NCI-H524 treated with DMSO at 0.1 percent for 48 hours (cell line): ENCODE results near the gene NTM.
A peak's percentile ranks its signal among the peaks of the same experiment; 100 is the strongest.
"Not testable (repeated sequence)": the region's sequence is repeated elsewhere in the genome, so short reads cannot be mapped to it uniquely, and the experiment has no call there.

ENCODE experiments used
- DNase-seq: peaks from one replicate; lab custom pipeline; 2025; lab: John Stamatoyannopoulos, UW

The NTM gene

GRCh38 chr11:131370090-131370751 is at the start of gene NTM:
TSS of gene NTM (plus strand) at chr11:131370615.
- peak; percentile 52 for DNase-seq

DNA sequence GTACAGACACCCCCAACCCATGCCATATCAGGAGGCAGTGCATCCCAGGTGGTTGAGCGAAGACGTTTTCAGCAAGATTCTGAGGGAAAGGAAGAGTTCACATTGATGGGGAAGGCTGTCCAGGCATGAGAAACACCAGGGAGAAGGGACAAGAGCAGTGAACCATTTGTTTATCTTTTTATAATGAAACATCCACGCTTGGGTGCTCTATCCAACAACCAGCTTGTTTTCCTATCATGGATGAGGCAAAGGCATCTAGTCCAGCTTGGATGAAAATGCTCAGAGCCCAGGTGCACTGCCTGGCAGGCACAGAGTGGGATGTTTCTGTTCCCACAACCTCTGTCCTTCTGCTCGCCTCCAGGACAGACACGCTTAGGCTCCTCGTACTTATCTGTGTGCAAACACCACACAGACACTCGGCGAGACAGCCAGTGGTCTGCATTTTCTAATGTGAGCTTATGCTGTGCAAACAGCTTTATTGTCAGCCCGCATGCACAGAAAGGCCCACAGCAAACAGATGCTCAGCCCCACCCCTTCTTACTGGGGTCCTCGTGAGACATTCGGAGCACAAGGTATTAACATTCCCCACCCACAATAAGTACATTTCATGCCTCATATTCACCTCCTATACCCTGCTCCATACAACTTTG is 45.4 kb upstream of the NTM start:
- DNase-seq: no peak

DNA sequence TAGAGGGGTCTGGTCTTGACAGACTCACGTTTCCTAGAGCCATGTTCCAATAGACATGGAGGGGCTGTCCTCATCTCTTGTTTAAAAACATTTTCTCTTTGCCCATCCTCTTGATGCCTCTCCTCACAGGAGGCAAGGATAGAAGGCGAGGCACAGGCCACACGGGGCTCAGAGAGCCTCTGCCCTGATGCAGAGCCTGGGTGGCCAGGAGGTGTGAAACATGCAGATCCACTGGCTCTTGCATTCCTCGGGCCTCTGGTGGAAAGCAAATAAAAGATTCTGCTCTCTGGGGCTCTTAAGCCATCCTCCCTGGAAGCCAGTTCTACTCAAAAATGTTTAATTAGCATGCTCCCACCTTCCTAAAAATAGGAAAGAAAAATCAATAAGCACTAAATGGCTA is 43.6 kb upstream of the NTM start:
- DNase-seq: no peak

DNA sequence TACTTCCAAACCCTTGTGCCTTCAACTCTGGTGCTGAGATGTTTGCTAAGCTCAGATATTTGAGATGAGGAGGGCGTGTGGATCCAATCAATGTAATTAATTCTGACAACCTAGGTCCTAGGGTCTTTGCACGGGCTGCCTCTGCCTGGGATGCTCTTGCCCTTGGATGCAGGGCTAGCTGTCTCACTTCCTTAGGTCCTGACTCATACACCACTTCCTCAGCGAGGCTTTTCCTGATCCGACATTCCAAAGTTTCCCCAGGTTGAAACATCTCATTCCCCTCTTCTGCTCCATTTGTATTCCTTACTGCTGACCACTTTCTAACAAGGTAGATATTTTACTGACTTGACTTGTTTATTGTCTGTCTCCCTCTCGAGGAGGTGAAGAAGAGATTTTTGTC is 43.0 kb upstream of the NTM start:
- DNase-seq: no peak

- DNase-seq: no peak
Observed at GRCh38 chr11:131328843-131329242, 41.6 kb upstream of the NTM start.

DNA sequence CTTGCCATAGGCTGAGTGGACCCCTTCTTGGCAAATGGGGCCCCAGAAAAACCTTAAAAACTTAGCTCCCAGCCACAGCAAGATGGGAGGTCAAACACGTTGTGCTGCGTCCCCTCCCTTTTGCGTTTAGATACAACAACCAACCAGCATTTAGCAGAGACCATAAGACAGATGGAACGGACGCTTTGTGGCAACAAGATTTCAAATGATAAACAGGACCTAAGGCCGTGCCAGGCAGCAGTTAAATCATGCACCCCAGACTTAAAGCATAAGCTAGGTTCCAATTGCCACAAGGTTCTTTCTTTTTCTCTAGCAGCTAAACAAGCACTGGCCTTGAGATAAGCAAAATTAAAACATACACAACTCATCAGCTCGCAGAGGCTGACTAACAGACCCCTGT is 39.4 kb upstream of the NTM start:
- DNase-seq: no peak

- DNase-seq: no peak
Observed at GRCh38 chr11:131331546-131331945, 38.9 kb upstream of the NTM start.

DNA sequence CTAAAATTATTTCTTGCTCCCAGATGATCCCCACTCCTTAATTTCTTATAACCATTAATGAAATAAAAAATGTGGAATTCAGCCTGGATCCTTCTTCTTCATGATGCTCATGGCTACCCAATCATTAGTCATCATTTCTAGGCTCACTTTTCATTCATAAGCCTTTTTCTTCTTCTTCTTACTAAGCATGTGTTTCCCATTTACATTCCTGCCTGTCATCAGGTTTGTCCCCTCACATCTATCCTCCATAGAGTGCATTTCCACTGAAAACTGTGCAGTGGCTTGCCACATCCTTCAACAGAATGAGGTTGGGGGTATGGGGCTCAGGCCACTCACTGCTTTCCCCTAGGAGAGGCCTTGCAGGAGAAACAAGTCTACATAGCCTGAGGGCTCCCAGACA is 35.8 kb upstream of the NTM start:
- DNase-seq: no peak

GRCh38 chr11:131341900-131342299 is 28.5 kb upstream of the NTM start:
- DNase-seq: not testable (repeated sequence)

GRCh38 chr11:131342442-131342841 is 28.0 kb upstream of the NTM start:
- DNase-seq: not testable (repeated sequence)

DNA sequence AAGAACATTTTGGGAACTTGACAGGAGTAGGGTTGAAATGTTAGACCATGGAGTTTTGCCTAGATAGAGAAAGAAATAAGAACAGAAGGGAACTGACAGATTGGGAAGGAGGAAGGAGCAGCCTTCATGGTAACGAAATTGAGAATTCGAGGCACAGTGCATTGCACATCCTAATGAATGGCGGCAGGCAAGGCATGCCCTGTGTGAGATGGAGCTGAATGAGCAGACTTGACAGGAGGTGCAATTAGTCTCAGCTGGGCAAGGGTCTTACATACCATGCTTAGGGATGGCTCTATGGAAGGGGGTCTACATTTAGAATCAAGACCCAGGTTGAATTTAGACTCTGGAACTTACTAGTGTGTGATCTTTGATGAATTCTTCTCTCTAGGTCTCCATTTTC is 25.0 kb upstream of the NTM start:
- DNase-seq: no peak

GRCh38 chr11:131349368-131350086 is 20.9 kb upstream of the NTM start:
- DNase-seq: no peak

DNA sequence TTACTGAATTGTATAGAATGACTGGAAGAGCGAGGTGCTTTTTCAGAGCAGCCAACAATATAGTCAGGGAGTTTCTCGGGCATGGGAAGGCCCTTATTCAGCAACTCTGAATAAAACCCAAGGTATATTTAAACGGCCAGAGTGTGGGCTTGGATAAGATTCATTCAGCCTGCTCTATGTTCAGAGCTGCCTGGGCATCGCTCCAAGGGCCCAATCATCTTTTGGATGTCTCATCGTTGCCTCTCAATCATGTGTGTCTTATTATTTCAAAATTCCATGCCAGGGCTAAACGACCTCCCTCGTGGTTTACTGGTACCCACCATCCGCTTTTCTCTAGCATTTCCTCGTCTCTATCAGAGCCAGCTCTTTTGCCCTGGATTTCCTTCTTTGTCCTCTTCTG is 19.5 kb upstream of the NTM start:
- no peak for DNase-seq

- no peak for DNase-seq
Observed at GRCh38 chr11:131351848-131352247, 18.6 kb upstream of the NTM start.

- DNase-seq: no peak
Observed at GRCh38 chr11:131353766-131354165, 16.6 kb upstream of the NTM start.

GRCh38 chr11:131354251-131354701 is 16.1 kb upstream of the NTM start:
- DNase-seq: no peak

DNA sequence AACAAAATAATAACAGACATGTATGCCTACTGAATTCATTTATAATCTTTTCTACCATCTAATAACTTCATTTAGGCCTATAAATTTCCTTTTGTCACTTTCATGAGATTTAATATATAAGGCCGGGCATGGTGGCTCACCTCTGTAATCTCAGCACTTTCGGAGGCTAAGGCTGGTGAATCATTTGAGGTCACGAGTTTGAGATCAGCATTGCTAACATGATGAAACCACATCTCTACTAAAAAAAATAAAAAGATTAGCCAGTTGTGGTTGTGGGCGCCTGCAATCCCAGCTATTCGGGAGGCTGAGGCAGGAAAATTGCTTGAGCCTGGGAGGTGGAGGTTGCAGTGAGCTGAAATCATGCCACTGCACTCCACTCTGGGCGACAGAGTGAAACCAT is 14.2 kb upstream of the NTM start:
- no peak for DNase-seq

DNA sequence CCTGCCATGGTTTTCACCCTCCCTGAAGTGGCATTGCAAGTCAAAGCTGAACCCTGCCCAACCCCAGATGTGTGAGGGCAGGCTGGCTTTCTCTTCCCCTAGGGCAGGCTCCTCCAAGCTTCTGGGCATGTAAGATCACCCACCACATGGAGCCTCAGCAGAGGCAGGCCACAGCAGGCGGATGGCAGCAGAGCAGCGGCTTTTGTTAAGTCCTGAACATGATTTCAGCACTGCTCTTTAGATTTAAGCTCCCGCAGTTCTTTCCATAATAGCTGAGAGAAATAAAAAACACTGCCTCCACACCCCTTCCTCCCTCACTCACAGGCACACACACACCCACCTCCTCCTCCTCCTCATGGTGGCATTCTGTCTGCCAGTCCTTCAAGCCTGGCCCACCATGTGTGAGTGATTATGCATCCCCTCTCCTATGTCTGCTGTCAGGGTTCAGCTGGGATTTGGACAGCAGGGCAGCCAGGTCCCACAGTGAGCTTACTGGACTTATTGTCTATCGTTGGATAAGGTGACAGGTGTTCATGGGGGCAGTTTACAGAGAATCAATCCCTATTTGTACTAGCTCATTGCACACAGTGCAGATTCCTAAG is 5.0 kb upstream of the NTM start:
- peak; percentile 43 for DNase-seq

DNA sequence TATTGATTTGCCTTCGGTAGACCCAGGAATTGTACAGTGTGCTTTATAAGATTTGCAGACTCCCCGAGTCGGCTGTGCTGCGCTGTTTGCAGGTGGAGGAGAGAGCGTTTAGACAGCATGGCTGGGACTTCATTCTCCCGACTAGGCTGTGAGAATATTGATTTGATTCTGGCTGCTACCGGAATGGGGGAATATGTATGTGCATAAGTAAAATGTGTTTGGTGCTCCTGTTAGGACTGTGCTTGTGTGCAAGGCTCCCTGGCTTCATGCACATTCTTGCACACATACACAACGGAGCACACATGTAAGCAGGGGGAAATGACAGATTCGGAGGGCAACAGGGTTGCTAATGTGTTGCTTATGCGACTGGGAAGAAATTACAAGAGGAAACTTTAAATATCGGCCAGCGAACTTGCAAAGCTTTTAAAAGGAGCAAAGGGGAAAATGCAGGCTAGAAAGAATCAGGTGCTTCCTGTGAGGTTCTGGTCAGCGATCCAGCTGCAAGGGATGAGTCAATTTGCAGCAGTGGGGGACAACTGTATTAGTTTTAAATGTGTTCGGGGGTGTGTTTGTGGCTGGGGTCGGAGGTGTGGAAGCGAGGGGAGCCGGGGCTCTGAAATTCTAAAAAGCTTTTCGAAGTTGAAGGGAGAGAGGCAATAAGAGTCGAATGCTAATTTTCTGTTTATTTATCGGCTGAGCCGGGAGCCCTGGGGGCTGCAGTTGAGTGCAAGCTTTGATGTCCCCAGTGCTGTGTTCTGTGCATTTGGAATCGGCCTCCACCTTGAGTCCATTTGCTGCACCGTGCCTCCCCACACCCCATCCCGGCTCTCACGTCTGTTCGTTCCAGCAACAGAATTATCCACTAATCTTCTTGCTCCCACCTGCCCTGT is 731 bp downstream of the NTM start:
- no peak for DNase-seq

- no peak for DNase-seq
Observed at GRCh38 chr11:131371791-131372104, 1.3 kb downstream of the NTM start.

DNA sequence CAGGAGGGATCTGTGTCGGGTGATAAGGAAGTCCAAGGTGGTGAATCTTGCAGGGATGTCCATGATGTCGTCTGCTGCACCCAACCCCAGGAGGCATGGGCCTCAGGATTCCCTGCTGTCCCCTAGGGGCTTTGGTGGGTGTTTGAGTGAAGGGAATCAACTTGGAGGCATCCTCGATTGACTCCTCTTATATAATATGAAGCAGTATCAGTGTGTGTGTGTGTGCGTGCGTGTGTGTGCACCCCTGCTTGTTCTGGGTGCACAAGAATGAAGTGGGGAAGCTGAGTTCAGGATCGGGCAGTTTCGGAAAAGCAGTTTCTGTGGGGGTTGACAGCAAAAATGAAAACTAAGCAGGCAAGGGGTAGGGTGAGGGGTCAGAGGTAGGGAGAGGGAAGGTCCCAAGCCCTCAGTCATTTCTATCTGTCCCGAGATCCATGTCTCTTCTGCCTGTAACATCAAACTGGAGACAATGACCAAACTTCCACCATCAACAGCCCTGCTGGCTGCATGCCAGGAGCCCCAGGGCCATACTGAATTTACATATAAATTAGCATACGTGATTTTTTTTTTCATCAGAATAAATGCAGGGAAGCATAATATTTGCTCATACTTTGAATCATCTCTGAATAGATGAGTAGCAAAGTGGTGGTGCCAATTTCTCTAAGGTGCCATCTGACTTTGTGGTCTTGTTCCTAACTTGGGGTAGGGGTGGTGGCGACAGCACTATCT is 2.0 kb downstream of the NTM start:
- no peak for DNase-seq
